Measurements from ENCODE around the gene MAP4. TPM values are rescaled to one million over a fixed set of nuclear protein-coding genes. Genes with fewer than 3 reads are reported as not detected.

The MAP4 gene
- total RNA-seq (2021) = 138 and 140 TPM in 2 replicates
- long read RNA-seq, full-length matches to known transcripts = 6 of 482 reads
- long read RNA-seq, partial matches to known transcripts = 317 of 482 reads
- long read RNA-seq, other reads (novel, unspliced or antisense) = 159 of 482 reads

- no peak within 1 kb of the TSS for H2BK12ac ChIP-seq (ENCODE audit: insufficient read length, low read depth, low read length)
- H3K4me2 ChIP-seq (ENCODE audit: insufficient read depth, insufficient read length, low read length) = no peak within 1 kb of the TSS
- H4K8ac ChIP-seq (replicated peaks; ENCODE audit: insufficient read length, low read depth, low read length) = no peak within 1 kb of the TSS
- no peak within 1 kb of the TSS for H2BK5ac ChIP-seq (ENCODE audit: insufficient read length, low read length)
- no CpG with 5 or more reads among the region's 4 CpGs for WGBS (ENCODE audit: extremely low coverage, insufficient read length, low lambda C conversion rate)
- H2AK5ac ChIP-seq (ENCODE audit: insufficient read length, low read length) = no peak within 1 kb of the TSS
- H4K5ac ChIP-seq (ENCODE audit: insufficient read length, low read depth, low read length) = no peak within 1 kb of the TSS
- H3K27me3 ChIP-seq (ENCODE audit: insufficient read depth, low read length) = no peaks in the 10 kb centered on the region; the same call in 1 of the 2 replicates
- Mint-ChIP-seq H3K27me3 (ENCODE audit: low read depth) (no peaks in the 10 kb centered on the region), H3K27ac (peak within 1 kb of the TSS; percentile 81 to 95 (median 86)), H3K36me3 (ENCODE audit: insufficient read depth in 1 of 3, low read depth in 3 of 3) (peaks cover 8 to 11% (median 9%) of the 10 kb centered on the region in 3 experiments; a peak in 6 of 7 replicates), H3K9me3 (no peaks in the 10 kb centered on the region; a peak in 1 of 5 replicates), H3K4me3 (no peak within 1 kb of the TSS), H3K4me1 (peaks cover 35 to 36% of the 10 kb centered on the region in 2 experiments)
- H3K9me3 ChIP-seq (ENCODE audit: control insufficient read depth, low read depth, low read length) = no peaks in the 10 kb centered on the region
- no peak within 1 kb of the TSS for H3T11ph ChIP-seq (ENCODE audit: low read length)
- H4K20me1 ChIP-seq (ENCODE audit: control insufficient read depth, insufficient read depth, insufficient read length) = no peaks in the 10 kb centered on the region
- H3K23me2 ChIP-seq (ENCODE audit: insufficient read length, low read depth, low read length, poor library complexity, severe bottlenecking) = no peaks in the 10 kb centered on the region
- H3K4ac ChIP-seq (ENCODE audit: low read depth, low read length) = no peak within 1 kb of the TSS
- H3K56ac ChIP-seq (ENCODE audit: insufficient read length, low read depth, low read length) = no peak within 1 kb of the TSS
- no peak within 1 kb of the TSS for H2BK15ac ChIP-seq (ENCODE audit: low read depth, low read length)
- no peak within 1 kb of the TSS for H4K91ac ChIP-seq (ENCODE audit: insufficient read length, low read depth, low read length)
- H2AFZ ChIP-seq (ENCODE audit: low read length) = no peak within 1 kb of the TSS
- no peak within 1 kb of the TSS for H3K9ac ChIP-seq (ENCODE audit: extremely low read depth, insufficient read length, low read length)
- no peak within 1 kb of the TSS for H3K14ac ChIP-seq (ENCODE audit: insufficient read depth, low read length)
- TF ChIP-seq CTCF (conservative IDR thresholded peaks at IDR 0.05) = no peak
- no peak within 1 kb of the TSS for H3K23ac ChIP-seq (ENCODE audit: insufficient read length, low read depth, low read length)
- no peak within 1 kb of the TSS for H3K18ac ChIP-seq (ENCODE audit: insufficient read length, low read depth, low read length)
- H3K27ac ChIP-seq (ENCODE audit: insufficient read length, low read depth, low read length) = no peak within 1 kb of the TSS
- peaks cover 13% of the 10 kb centered on the region; the same call in 1 of the 2 replicates for H3K79me2 ChIP-seq (ENCODE audit: insufficient read depth, low read length)
- no peaks in the 10 kb centered on the region; the same call in 1 of the 2 replicates for H3K4me1 ChIP-seq (ENCODE audit: insufficient read depth, low read length)
- peaks cover 7% of the 10 kb centered on the region for H3K79me1 ChIP-seq (ENCODE audit: insufficient read depth, low read depth, low read length, poor library complexity, severe bottlenecking)
- no peak within 1 kb of the TSS for H2BK20ac ChIP-seq (ENCODE audit: low read depth, low read length, poor library complexity, severe bottlenecking)
- H2BK120ac ChIP-seq (ENCODE audit: low read depth, low read length, poor library complexity, severe bottlenecking) = no peak within 1 kb of the TSS
- DNase-seq = no peak
These were observed at the start of gene MAP4 for GRCh38 chr3:48016301-48016973. Gene MAP4, minus strand, starts transcription at chr3:48016416. Its CDS starts 17,556 bp downstream, at chr3:47998860.

Measured in H9 (cell line).